Measurements from ENCODE around the gene LIF. TPM values are rescaled to one million over a fixed set of nuclear protein-coding genes. Genes with fewer than 3 reads are reported as not detected.

Gene LIF
- total and polyA plus RNA-seq, 2 donors from 2014 or later, result 0.67 to 10.7 TPM

- no peaks in the 10 kb centered on the region for H3K9me3 ChIP-seq (ENCODE audit: control insufficient read depth in 2 of 3, insufficient read depth in 1 of 3, low read length in 3 of 3)
- no peak overlapping the region for H3K4me3 ChIP-seq (ENCODE audit: low read length in 3 of 3)
- H3K9ac ChIP-seq (ENCODE audit: low read length in 3 of 3), result no peak overlapping the region
- intact Hi-C loops (cut with DNase I), result no loop called here
- H3K27me3 ChIP-seq (ENCODE audit: control insufficient read depth, insufficient read depth, low read length), result no peaks in the 10 kb centered on the region
- TF ChIP-seq CTCF (IDR thresholded peaks at IDR 0.05; ENCODE audit: borderline replicate concordance, extremely low read depth, insufficient read depth), result no peak
- peaks cover 0 to 15% (median 3%) of the 10 kb centered on the region in 3 donors for H3K36me3 ChIP-seq (ENCODE audit: control insufficient read depth in 2 of 3, insufficient read depth in 3 of 3, low read length in 3 of 3)
- peaks cover 0 to 23% (median 23%) of the 10 kb centered on the region in 3 donors for H3K4me1 ChIP-seq (ENCODE audit: control insufficient read depth in 2 of 3, insufficient read depth in 2 of 3, low read depth in 1 of 3, low read length in 3 of 3)
- DNase-seq (no peak), FAIRE-seq (no peak)
- H3K27ac ChIP-seq (ENCODE audit: low read depth in 2 of 2, low read length in 2 of 2), result no peak overlapping the region
Observed at GRCh38 chr22:30285846-30286200, 39.3 kb upstream of the LIF start.

- no peak overlapping the region for H3K4me3 ChIP-seq (ENCODE audit: low read length in 3 of 3)
- intact Hi-C loops (cut with DNase I), result no loop called here
- H3K36me3 ChIP-seq (ENCODE audit: control insufficient read depth in 2 of 3, insufficient read depth in 3 of 3, low read length in 3 of 3), result peaks cover 0 to 15% (median 3%) of the 10 kb centered on the region in 3 donors
- no peaks in the 10 kb centered on the region for H3K27me3 ChIP-seq (ENCODE audit: control insufficient read depth, insufficient read depth, low read length)
- DNase-seq (no peak), FAIRE-seq (no peak)
- no peak overlapping the region for H3K9ac ChIP-seq (ENCODE audit: low read length in 3 of 3)
- no peak overlapping the region for H3K27ac ChIP-seq (ENCODE audit: low read depth in 2 of 2, low read length in 2 of 2)
- peaks cover 0 to 18% (median 18%) of the 10 kb centered on the region in 3 donors for H3K4me1 ChIP-seq (ENCODE audit: control insufficient read depth in 2 of 3, insufficient read depth in 2 of 3, low read depth in 1 of 3, low read length in 3 of 3)
- H3K9me3 ChIP-seq (ENCODE audit: control insufficient read depth in 2 of 3, insufficient read depth in 1 of 3, low read length in 3 of 3), result no peaks in the 10 kb centered on the region
- TF ChIP-seq CTCF (IDR thresholded peaks at IDR 0.05; ENCODE audit: borderline replicate concordance, extremely low read depth, insufficient read depth), result no peak
Observed at GRCh38 chr22:30285176-30285845, 38.8 kb upstream of the LIF start.

GRCh38 chr22:30284666-30285065 is 38.1 kb upstream of the LIF start:
- Histone ChIP-seq H3K27ac (ENCODE audit: low read depth in 2 of 2, low read length in 2 of 2) (no peak overlapping the region), H3K4me3 (ENCODE audit: low read length in 3 of 3) (no peak overlapping the region), H3K9me3 (ENCODE audit: control insufficient read depth in 2 of 3, insufficient read depth in 1 of 3, low read length in 3 of 3) (no peaks in the 10 kb centered on the region), H3K27me3 (ENCODE audit: control insufficient read depth, insufficient read depth, low read length) (no peaks in the 10 kb centered on the region), H3K4me1 (ENCODE audit: control insufficient read depth in 2 of 3, insufficient read depth in 2 of 3, low read depth in 1 of 3, low read length in 3 of 3) (peaks cover 0 to 13% (median 12%) of the 10 kb centered on the region in 3 donors), H3K36me3 (ENCODE audit: control insufficient read depth in 2 of 3, insufficient read depth in 3 of 3, low read length in 3 of 3) (peaks cover 0 to 15% (median 3%) of the 10 kb centered on the region in 3 donors), H3K9ac (ENCODE audit: low read length in 3 of 3) (no peak overlapping the region)
- intact Hi-C loops (cut with DNase I), result no loop called here
- FAIRE-seq (no peak), DNase-seq (no peak)
- no peak for TF ChIP-seq CTCF (IDR thresholded peaks at IDR 0.05; ENCODE audit: borderline replicate concordance, extremely low read depth, insufficient read depth)
